Measurements from ENCODE around the gene L3MBTL4.
"Not testable (repeated sequence)": the region's sequence is repeated elsewhere in the genome, so short reads cannot be mapped to it uniquely, and the experiment has no call there.

The L3MBTL4 gene

GRCh38 chr18:6119761-6120160, 294.9 kb downstream of the L3MBTL4 start:
- DNase-seq (ENCODE audit: low read depth in 2 of 3, low spot score in 2 of 3): no peak

DNA sequence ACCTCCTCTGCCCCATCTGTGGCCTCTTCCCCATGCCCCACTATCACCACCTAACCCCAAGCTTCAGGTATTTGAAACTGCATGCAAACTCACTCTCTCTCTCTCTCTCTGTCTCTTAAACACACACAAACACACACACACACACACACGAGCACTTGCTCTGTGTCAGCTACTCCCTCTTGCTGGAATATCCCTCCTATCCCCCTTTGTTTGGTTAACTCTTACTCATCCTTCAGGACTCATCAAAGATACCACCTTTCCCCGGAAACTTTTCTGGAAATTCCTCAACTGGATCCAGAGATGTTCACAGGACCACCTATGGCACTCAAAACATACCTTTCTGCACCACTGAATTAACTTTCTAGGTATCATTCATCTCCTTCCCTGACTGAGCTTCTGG, 296.6 kb downstream of the L3MBTL4 start:
- no peak for DNase-seq (ENCODE audit: low read depth in 2 of 3, low spot score in 2 of 3)

- no peak for DNase-seq (ENCODE audit: low read depth in 2 of 3, low spot score in 2 of 3)
These were observed 299.0 kb downstream of the L3MBTL4 start for GRCh38 chr18:6115710-6116109.

- DNase-seq (ENCODE audit: low read depth in 2 of 3, low spot score in 2 of 3): no peak
These were observed 301.1 kb downstream of the L3MBTL4 start for GRCh38 chr18:6113650-6114049.

DNA sequence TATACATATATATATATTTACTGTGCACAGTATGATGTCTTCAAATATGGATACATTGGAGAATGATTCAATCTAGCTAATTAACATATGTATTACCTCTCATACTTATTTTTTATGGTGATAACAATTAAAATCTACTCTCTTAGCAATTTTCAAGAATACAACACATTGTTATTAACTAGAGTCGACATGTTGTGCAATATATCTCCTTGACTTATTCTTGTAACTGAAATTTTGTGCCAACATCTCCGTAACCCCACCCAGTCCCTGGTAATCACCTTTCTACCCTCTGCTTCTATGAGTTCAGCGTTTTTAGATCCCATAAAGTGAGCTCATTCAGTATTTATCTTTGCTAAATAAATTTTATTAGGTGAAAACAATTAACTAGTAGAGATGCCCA, 303.0 kb downstream of the L3MBTL4 start:
- DNase-seq (ENCODE audit: low read depth in 2 of 3, low spot score in 2 of 3): no peak

- DNase-seq (ENCODE audit: low read depth in 2 of 3, low spot score in 2 of 3): no peak
These were observed 305.0 kb downstream of the L3MBTL4 start for GRCh38 chr18:6109743-6110142.

- DNase-seq (ENCODE audit: low read depth in 2 of 3, low spot score in 2 of 3): no peak
These were observed 306.9 kb downstream of the L3MBTL4 start for GRCh38 chr18:6107794-6108193.

GRCh38 chr18:6106091-6106685, 308.5 kb downstream of the L3MBTL4 start:
- no peak for DNase-seq (ENCODE audit: low read depth in 2 of 3, low spot score in 2 of 3)

DNA sequence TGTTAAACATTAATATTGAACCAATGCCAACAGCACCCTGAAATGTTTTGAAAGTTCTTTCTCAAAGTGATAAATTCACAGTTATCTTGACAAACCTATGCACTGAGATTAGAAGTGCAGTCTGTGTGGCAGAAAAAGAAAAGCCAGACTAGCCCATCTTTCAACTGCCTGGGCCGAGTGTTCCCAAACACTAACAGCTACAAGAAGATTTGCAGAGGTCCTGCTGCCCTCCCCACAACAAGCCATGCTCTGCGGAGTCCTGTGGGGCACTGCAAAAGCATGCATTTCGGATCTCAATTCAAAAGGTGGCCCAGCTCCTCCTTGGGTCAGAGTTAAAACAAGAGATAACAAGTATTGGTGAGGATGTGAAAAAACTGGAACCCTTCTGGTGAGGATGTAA, 311.0 kb downstream of the L3MBTL4 start:
- no peak for DNase-seq (ENCODE audit: low read depth in 2 of 3, low spot score in 2 of 3)

DNA sequence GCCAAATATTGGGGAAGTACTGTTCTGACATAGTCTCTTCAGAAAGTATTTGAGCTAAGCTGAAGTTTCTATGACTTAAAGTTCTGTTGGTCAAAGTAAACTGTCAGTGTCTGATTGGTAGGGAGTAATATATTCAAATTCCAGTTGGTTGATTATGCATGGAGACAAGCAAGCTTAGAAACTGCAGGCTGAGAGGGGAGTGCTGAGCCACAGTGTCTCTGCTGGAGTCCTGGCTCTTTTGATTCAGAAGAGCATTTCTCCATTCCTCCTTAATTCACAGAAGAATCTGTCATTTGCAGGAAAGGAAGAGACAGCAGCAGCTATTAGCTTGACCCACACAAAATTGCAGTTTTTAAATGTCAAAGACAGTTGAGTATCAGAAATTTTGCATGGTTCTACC, 318.0 kb downstream of the L3MBTL4 start:
- no peak for DNase-seq (ENCODE audit: low read depth in 2 of 3, low spot score in 2 of 3)

GRCh38 chr18:6088432-6088831, 326.3 kb downstream of the L3MBTL4 start:
- DNase-seq (ENCODE audit: low read depth in 2 of 3, low spot score in 2 of 3): no peak

GRCh38 chr18:6086731-6087130, 328.0 kb downstream of the L3MBTL4 start:
- no peak for DNase-seq (ENCODE audit: low read depth in 2 of 3, low spot score in 2 of 3)

- DNase-seq (ENCODE audit: low read depth in 2 of 3, low spot score in 2 of 3): no peak
These were observed 335.3 kb downstream of the L3MBTL4 start for GRCh38 chr18:6079406-6079805.

DNA sequence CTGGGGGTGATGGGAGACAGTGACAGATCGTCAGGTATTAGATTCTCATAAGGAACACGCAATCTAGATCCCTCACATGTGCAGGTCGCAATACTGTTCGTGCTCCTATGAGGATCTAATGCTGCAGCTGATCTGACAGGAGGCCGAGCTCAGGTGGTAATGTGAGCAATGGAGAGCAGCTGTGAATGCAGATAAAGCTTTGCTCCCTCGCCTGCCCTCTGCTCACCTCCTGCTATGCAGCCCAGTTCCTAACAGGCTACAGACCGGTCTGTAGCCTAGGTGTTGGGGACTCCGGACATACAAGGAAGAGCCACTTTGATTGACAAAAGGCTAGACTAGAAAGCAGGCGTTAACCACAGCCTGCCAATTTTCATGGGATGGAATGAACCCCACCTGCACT, 335.8 kb downstream of the L3MBTL4 start:
- no peak for DNase-seq (ENCODE audit: low read depth in 2 of 3, low spot score in 2 of 3)

DNA sequence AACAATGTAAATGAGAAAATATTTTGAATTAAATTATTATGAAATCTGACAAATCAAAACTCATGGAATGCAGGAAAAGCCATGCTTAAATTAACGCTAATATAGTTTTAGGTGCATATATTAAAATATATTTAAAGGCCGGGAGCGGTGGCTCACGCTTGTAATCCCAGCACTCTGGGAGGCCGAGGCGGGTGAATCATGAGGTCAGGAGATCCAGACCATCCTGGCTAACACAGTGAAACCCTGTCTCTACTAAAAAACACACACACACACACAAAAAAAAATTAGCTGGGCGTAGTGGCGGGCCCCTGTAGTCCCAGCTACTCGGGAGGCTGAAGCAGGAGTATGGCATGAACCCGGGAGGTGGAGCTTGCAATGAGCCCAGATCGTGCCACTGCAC, 342.3 kb downstream of the L3MBTL4 start:
- DNase-seq (ENCODE audit: low read depth in 2 of 3, low spot score in 2 of 3): not testable (repeated sequence)

DNA sequence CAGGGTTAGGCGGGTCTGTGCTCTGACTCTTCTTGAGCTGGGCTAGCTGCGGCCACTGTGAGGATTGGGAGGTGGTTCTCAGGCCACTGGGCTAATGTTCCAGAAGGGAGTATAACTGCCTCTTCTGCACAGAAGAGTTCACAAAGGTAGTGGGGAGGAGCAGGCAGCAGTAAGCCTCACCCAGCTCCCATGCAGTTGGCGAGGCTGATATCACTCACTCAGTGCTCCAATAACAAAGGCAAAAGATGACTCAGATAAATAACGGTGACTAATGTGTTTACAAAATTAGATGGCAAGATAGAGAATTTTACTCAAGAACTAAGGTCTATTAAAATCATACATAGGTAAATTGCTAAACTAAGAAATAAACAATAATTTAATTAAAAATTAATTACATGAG, 345.2 kb downstream of the L3MBTL4 start:
- no peak for DNase-seq (ENCODE audit: low read depth in 2 of 3, low spot score in 2 of 3)

- no peak for DNase-seq (ENCODE audit: low read depth in 2 of 3, low spot score in 2 of 3)
These were observed 345.6 kb downstream of the L3MBTL4 start for GRCh38 chr18:6069103-6069502.

DNA sequence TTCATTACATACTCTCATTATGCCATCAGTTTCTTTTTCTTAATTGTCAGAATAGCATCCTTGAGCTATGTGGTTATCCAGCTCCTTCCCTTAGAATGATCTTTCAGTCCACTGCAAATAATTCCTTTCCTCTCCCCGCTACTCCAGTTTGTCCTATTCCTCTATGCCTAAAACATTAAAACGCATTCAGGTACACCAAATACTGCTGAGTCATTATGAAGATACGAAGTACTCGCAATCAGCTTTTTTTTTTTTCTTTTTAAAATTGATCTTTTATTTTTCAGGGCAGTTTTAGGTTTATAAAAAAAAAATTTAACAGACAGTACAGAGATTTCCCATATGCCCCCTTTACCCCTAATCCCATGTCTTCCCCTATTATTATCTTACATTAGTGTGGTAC, 354.6 kb downstream of the L3MBTL4 start:
- no peak for DNase-seq (ENCODE audit: low read depth in 2 of 3, low spot score in 2 of 3)

DNA sequence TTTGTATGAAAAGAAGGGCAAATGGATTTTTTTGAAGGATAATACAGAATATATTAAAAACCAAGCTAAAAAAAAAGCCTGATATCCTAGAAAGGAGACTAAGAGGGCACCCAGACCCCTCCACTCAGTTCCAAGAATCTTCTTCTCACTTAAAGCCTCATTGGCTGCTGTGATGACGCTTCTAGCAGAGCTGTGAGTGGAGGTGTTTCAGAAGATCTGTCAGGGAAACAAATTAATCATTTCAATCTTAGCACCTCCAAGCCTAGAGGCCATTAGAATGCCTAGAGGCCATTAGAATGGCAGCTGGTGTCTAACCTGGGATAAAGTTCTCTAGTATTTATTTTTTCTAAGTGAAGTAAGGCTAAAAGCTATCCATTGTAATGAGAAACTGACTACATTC, 355.2 kb downstream of the L3MBTL4 start:
- DNase-seq (ENCODE audit: low read depth in 2 of 3, low spot score in 2 of 3): no peak

GRCh38 chr18:6058941-6059340, 355.8 kb downstream of the L3MBTL4 start:
- DNase-seq (ENCODE audit: low read depth in 2 of 3, low spot score in 2 of 3): no peak

GRCh38 chr18:6057604-6058003, 357.1 kb downstream of the L3MBTL4 start:
- no peak for DNase-seq (ENCODE audit: low read depth in 2 of 3, low spot score in 2 of 3)

- DNase-seq (ENCODE audit: low read depth in 2 of 3, low spot score in 2 of 3): peak in 1 of 3 experiments; percentile 0
These were observed 358.4 kb downstream of the L3MBTL4 start for GRCh38 chr18:6056171-6056910.

GRCh38 chr18:6055711-6056110, 359.0 kb downstream of the L3MBTL4 start:
- no peak for DNase-seq (ENCODE audit: low read depth in 2 of 3, low spot score in 2 of 3)

Measured in activated CD8-positive, alpha-beta memory T cell treated with anti-CD3 and anti-CD28 coated beads for 48 hours (primary cell).